Islet precursor cell (in vitro differentiated cells): ENCODE results near the gene TMEM54.

Experiments
- DNase-seq: peaks from one replicate; pipeline ENCODE4 v3.0.0-alpha.2; 2018

The TMEM54 gene

GRCh38 chr1:32877211-32878110 lies 23.7 kb downstream of the TMEM54 start:
- no peak for DNase-seq

- DNase-seq: peak; percentile 81
These were observed 24.6 kb downstream of the TMEM54 start for GRCh38 chr1:32876341-32877210.

- DNase-seq: peak; percentile 28
These were observed 26.1 kb downstream of the TMEM54 start for GRCh38 chr1:32874860-32875752.

GRCh38 chr1:32873484-32873883 lies 27.7 kb downstream of the TMEM54 start:
- DNase-seq: peak; percentile 25

GRCh38 chr1:32872192-32872460 lies 29.1 kb downstream of the TMEM54 start:
- DNase-seq: peak; percentile 24

- DNase-seq: peak; percentile 61
These were observed 29.6 kb downstream of the TMEM54 start for GRCh38 chr1:32871364-32872191.

- peak; percentile 75 for DNase-seq
These were observed 30.4 kb downstream of the TMEM54 start, which contains the start of gene FNDC5 for GRCh38 chr1:32870615-32871363. TSS of gene FNDC5 (minus strand) at chr1:32870912.

GRCh38 chr1:32869923-32870614 lies 31.1 kb downstream of the TMEM54 start:
- DNase-seq: no peak

GRCh38 chr1:32868806-32869455 lies 32.3 kb downstream of the TMEM54 start:
- no peak for DNase-seq

- DNase-seq: no peak
These were observed 33.1 kb downstream of the TMEM54 start for GRCh38 chr1:32868085-32868484.

- no peak for DNase-seq
These were observed 33.5 kb downstream of the TMEM54 start for GRCh38 chr1:32867671-32868070.

- DNase-seq: no peak
These were observed 34.0 kb downstream of the TMEM54 start for GRCh38 chr1:32867151-32867550.

- DNase-seq: no peak
These were observed 35.4 kb downstream of the TMEM54 start for GRCh38 chr1:32865639-32866405.

- no peak for DNase-seq
These were observed 36.7 kb downstream of the TMEM54 start for GRCh38 chr1:32864375-32865019.

GRCh38 chr1:32863881-32864245 lies 37.3 kb downstream of the TMEM54 start:
- DNase-seq: no peak

GRCh38 chr1:32863218-32863880 lies 37.8 kb downstream of the TMEM54 start:
- DNase-seq: no peak

- DNase-seq: no peak
These were observed 39.1 kb downstream of the TMEM54 start for GRCh38 chr1:32861904-32862695.
